WTC11 (cell line): Measurements from ENCODE around the gene PEAK1. TPM values are rescaled to one million over a fixed set of nuclear protein-coding genes. Genes with fewer than 3 reads are reported as not detected.
"Not testable (repeated sequence)": the region's sequence is repeated elsewhere in the genome, so short reads cannot be mapped to it uniquely, and the experiment has no call there.

Experiments
- ATAC-seq: fragments of 200-7000 bp; cut with Tn5 transposase; 2 replicates; pipeline ENCODE4 v1.10.0; 2021; ENCODE audit warnings: mild to moderate bottlenecking, moderate library complexity
- CTCF ChIA-PET: fragments of 300-600 bp; sonication (Branson Sonifier 250); formaldehyde crosslinking; loops from one replicate; lab custom pipeline; 2021; ENCODE audit warnings: antibody characterized with exemption; lab: Charles Lee
- POLR2A ChIA-PET: fragments of 350-600 bp; sonication (Branson Sonifier 250); formaldehyde crosslinking; loops from one replicate; lab custom pipeline; 2021; ENCODE audit warnings: antibody characterized with exemption; lab: Charles Lee
- DNase-seq: peaks from one replicate; pipeline ENCODE4 v3.0.0; 2021; ENCODE audit warnings: low spot score
- H3K27ac Mint-ChIP-seq: 2 replicates; pipeline ENCODE4 v1.8.0; 2021; ENCODE audit warnings: mixed read lengths
- H3K27me3 Mint-ChIP-seq: 2 replicates; pipeline ENCODE4 v1.8.0; 2021; ENCODE audit warnings: low read depth, mild to moderate bottlenecking, moderate library complexity, mixed read lengths
- H3K36me3 Mint-ChIP-seq: 2 replicates; pipeline ENCODE4 v1.8.0; 2021; ENCODE audit warnings: mixed read lengths
- H3K4me1 Mint-ChIP-seq: 2 replicates; pipeline ENCODE4 v1.8.0; 2022; ENCODE audit warnings: mixed read lengths
- H3K4me3 Mint-ChIP-seq: 2 replicates; pipeline ENCODE4 v1.8.0; 2021; ENCODE audit warnings: mild to moderate bottlenecking, moderate library complexity, mixed read lengths
- H3K9me3 Mint-ChIP-seq: 2 replicates; pipeline ENCODE4 v1.8.0; 2021; ENCODE audit warnings: mixed read lengths
- ATF1 ChIP-seq: sonication (generic); formaldehyde crosslinking; IDR thresholded peaks from 2 replicates; pipeline ENCODE4 v1.8.1; 2023; ENCODE audit warnings: mild to moderate bottlenecking, moderate library complexity, missing genetic modification reagents
- ATF6 ChIP-seq: sonication (generic); formaldehyde crosslinking; IDR thresholded peaks from 2 replicates; pipeline ENCODE4 v1.8.1; 2023; ENCODE audit warnings: mild to moderate bottlenecking, missing genetic modification reagents
- CBFB ChIP-seq: sonication (generic); formaldehyde crosslinking; IDR thresholded peaks from 2 replicates; pipeline ENCODE4 v1.8.1; 2022; ENCODE audit warnings: mild to moderate bottlenecking, low read depth, missing genetic modification reagents
- CDX4 ChIP-seq: fragments of 250-450 bp; sonication (Bioruptor Pico); IDR thresholded peaks from 2 replicates; pipeline ENCODE4 v1.9.0; 2021; ENCODE audit warnings: moderate library complexity, mild to moderate bottlenecking, inconsistent platforms, borderline replicate concordance
- ELF4 ChIP-seq: sonication (generic); formaldehyde crosslinking; IDR thresholded peaks from 2 replicates; pipeline ENCODE4 v1.8.1; 2022; ENCODE audit warnings: low read depth, mild to moderate bottlenecking, moderate library complexity, missing genetic modification reagents
- FOXJ3 ChIP-seq: sonication (generic); formaldehyde crosslinking; IDR thresholded peaks from 2 replicates; pipeline ENCODE4 v1.9.0; 2021; ENCODE audit warnings: missing genetic modification reagents, mild to moderate bottlenecking, borderline replicate concordance
- GTF2I ChIP-seq: fragments of 250-450 bp; sonication (Bioruptor Pico); conservative IDR thresholded peaks from 2 replicates; pipeline ENCODE4 v1.4.0; 2021; ENCODE audit warnings: mild to moderate bottlenecking
- HMGA2 ChIP-seq: fragments of 250-450 bp; sonication (Bioruptor Pico); IDR thresholded peaks from 2 replicates; pipeline ENCODE4 v1.4.0; 2021; ENCODE audit warnings: mild to moderate bottlenecking, moderate library complexity
- IRF1 ChIP-seq: sonication (generic); formaldehyde crosslinking; IDR thresholded peaks from 2 replicates; pipeline ENCODE4 v1.8.0; 2023; ENCODE audit warnings: missing genetic modification reagents
- MAX ChIP-seq: sonication (generic); formaldehyde crosslinking; IDR thresholded peaks from 2 replicates; pipeline ENCODE4 v1.8.0; 2022; ENCODE audit warnings: mild to moderate bottlenecking, missing genetic modification reagents
- NFYB ChIP-seq: sonication (generic); formaldehyde crosslinking; conservative IDR thresholded peaks from 2 replicates; pipeline ENCODE4 v1.8.0; 2022; ENCODE audit warnings: low read depth, missing genetic modification reagents
- SMAD3 ChIP-seq: sonication (generic); formaldehyde crosslinking; IDR thresholded peaks from 2 replicates; pipeline ENCODE4 v1.8.0; 2022; ENCODE audit warnings: missing genetic modification reagents, mild to moderate bottlenecking, borderline replicate concordance
- ZBTB21 ChIP-seq: sonication (generic); formaldehyde crosslinking; IDR thresholded peaks from 2 replicates; pipeline ENCODE4 v1.8.1; 2023; ENCODE audit warnings: mild to moderate bottlenecking, missing genetic modification reagents, borderline replicate concordance
- ZNF232 ChIP-seq: sonication (generic); formaldehyde crosslinking; IDR thresholded peaks from 2 replicates; pipeline ENCODE4 v1.8.0; 2022; ENCODE audit warnings: mild to moderate bottlenecking, missing genetic modification reagents
- total RNA-seq: library from RNA; stranded (reverse); gene quantifications from 3 replicates; pipeline ENCODE4 v1.2.3, GENCODE V29; 2021
- TF ChIP-seq, protein P1 (sequence below): sonication (generic); formaldehyde crosslinking; IDR thresholded peaks from 2 replicates; pipeline ENCODE4 v1.8.0; 2022; ENCODE audit warnings: mild to moderate bottlenecking, missing genetic modification reagents
- TF ChIP-seq, protein P2 (sequence below): fragments of 250-450 bp; sonication (Bioruptor Pico); IDR thresholded peaks from 2 replicates; pipeline ENCODE4 v1.8.0; 2021; ENCODE audit warnings: mild to moderate bottlenecking
- TF ChIP-seq, protein P3 (sequence below): sonication (generic); formaldehyde crosslinking; IDR thresholded peaks from 2 replicates; pipeline ENCODE4 v1.8.1; 2023; ENCODE audit warnings: mild to moderate bottlenecking, missing genetic modification reagents
- TF ChIP-seq, protein P4 (sequence below): fragments of 250-450 bp; sonication (Bioruptor Pico); IDR thresholded peaks from 2 replicates; pipeline ENCODE4 v1.9.0; 2021; ENCODE audit warnings: mild to moderate bottlenecking

PEAK1 gene
- total RNA-seq, 1 experiment from 2014 or later, result 49.0 TPM

DNA sequence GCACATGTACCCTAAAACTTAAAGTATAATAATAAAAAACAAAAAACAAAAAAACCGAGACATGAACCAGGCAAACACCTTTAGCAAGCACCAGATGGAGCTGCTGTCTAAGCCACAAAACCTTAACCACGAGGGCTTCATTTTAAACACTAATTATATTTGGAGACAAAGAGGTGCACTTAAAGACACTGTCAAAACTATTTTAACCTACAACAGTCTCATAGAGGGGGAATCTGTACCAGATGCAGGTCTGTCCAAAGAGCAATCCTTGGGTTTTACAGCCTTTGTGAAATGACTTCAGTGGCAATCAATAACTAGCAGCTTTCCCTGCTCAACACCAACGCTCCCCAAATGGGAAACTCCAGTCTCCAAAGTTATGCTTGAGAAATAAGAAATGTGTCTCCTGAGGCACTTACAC, 233.3 kb downstream of the PEAK1 start (continued):
- TF ChIP-seq ATF6 (CRISPR knock-in tag) (no peak), SMAD3 (no peak)

DNA sequence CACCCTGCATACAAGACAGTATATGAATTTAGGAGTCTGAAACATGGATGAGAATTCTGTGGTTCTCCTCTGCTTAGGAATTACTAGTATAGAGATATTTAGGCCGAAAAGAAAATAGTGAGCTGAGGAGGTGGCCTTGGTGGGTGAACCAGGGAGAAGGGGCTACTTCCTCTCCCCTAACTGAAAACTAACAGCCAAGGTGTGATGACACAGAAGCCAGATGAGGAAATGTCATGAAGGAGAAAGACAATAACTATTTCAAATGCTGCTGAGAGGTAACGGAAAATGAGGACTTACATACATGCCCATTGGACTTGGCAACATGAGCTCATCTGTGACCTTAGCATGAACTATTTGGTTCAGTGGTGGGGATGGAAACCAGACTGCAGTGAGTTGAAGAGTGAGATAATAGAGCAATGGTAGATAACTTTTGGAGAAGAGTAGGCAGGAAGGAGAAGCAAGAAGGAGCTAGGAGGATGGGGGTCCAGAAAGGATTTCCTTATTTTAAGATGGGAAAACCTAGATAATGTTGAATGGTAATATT, 234.6 kb downstream of the PEAK1 start:
- H3K4me3 Mint-ChIP-seq, result no peak overlapping the region
- no peak for TF ChIP-seq GTF2I (CRISPR knock-in tag)
- H3K9me3 Mint-ChIP-seq, result no peaks in the 10 kb centered on the region
- H3K4me1 Mint-ChIP-seq, result no peaks in the 10 kb centered on the region
- peaks cover under 1% of the 10 kb centered on the region; the same call in 1 of the 2 replicates for H3K36me3 Mint-ChIP-seq
- H3K27ac Mint-ChIP-seq, result no peak overlapping the region; the same call in 1 of the 2 replicates
- DNase-seq (no peak), ATAC-seq (no peak)
- ChIA-PET POLR2A (interaction anchor here (1.0 kb wide), 1 partner anchor 358 kb away, joined by 4 read pairs; no protein-coding TSS in a partner anchor), CTCF (interaction anchor here (0.7 to 6.1 kb wide), 7 partner anchors 66 to 357 kb away, joined by 3 to 110 read pairs (median 4); no protein-coding TSS in a partner anchor)
- no peaks in the 10 kb centered on the region for H3K27me3 Mint-ChIP-seq

- not testable (repeated sequence) for ATAC-seq
- CTCF ChIA-PET, result interaction anchor here (0.7 to 6.1 kb wide), 4 partner anchors 65 to 358 kb away, joined by 3 to 110 read pairs (median 4); no protein-coding TSS in a partner anchor
These were observed 235.6 kb downstream of the PEAK1 start for GRCh38 chr15:77184352-77184751.

DNA sequence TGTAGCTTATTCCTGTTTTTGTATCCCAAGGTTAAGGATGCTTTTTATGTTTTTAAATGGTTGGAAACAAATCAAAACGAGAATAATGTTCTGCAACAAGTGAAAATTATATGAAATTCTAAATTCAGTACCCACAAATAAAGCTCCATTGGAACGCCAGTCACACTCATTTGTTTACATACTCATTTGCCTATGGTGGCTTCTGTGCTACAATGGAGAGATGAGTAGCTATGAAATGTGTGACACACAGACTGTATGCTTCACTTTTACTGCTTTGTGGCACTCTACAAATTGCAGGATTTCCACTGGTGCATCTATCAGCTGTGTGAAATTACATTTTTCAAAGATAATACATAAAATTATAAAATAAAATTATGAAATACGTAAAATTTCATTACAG, 236.8 kb downstream of the PEAK1 start:
- DNase-seq (no peak), ATAC-seq (no peak)
- Mint-ChIP-seq H3K27me3 (no peaks in the 10 kb centered on the region), H3K4me1 (no peaks in the 10 kb centered on the region), H3K4me3 (no peak overlapping the region), H3K36me3 (peaks cover 10% of the 10 kb centered on the region), H3K9me3 (no peaks in the 10 kb centered on the region), H3K27ac (no peak overlapping the region)
- ChIA-PET CTCF (interaction anchor here (0.8 to 1.6 kb wide), 5 partner anchors 63 to 360 kb away, joined by 3 to 7 read pairs (median 4); no protein-coding TSS in a partner anchor), POLR2A (no interaction called here)
- TF ChIP-seq NFYB (CRISPR knock-in tag) (no peak), IRF1 (no peak), ZNF232 (CRISPR knock-in tag) (no peak), CBFB (CRISPR knock-in tag) (no peak), ZBTB21 (CRISPR knock-in tag) (no peak), HMGA2 (CRISPR knock-in tag) (no peak), SMAD3 (no peak), ATF1 (CRISPR knock-in tag) (no peak), FOXJ3 (CRISPR knock-in tag) (no peak), CDX4 (CRISPR knock-in tag) (no peak), MAX (no peak), ELF4 (no peak)
- TF ChIP-seq, protein P1, sequence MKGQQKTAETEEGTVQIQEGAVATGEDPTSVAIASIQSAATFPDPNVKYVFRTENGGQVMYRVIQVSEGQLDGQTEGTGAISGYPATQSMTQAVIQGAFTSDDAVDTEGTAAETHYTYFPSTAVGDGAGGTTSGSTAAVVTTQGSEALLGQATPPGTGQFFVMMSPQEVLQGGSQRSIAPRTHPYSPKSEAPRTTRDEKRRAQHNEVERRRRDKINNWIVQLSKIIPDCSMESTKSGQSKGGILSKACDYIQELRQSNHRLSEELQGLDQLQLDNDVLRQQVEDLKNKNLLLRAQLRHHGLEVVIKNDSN, result no peak
- TF ChIP-seq, protein P2, sequence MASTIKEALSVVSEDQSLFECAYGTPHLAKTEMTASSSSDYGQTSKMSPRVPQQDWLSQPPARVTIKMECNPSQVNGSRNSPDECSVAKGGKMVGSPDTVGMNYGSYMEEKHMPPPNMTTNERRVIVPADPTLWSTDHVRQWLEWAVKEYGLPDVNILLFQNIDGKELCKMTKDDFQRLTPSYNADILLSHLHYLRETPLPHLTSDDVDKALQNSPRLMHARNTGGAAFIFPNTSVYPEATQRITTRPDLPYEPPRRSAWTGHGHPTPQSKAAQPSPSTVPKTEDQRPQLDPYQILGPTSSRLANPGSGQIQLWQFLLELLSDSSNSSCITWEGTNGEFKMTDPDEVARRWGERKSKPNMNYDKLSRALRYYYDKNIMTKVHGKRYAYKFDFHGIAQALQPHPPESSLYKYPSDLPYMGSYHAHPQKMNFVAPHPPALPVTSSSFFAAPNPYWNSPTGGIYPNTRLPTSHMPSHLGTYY (CRISPR knock-in tag), result no peak
- TF ChIP-seq, protein P3, sequence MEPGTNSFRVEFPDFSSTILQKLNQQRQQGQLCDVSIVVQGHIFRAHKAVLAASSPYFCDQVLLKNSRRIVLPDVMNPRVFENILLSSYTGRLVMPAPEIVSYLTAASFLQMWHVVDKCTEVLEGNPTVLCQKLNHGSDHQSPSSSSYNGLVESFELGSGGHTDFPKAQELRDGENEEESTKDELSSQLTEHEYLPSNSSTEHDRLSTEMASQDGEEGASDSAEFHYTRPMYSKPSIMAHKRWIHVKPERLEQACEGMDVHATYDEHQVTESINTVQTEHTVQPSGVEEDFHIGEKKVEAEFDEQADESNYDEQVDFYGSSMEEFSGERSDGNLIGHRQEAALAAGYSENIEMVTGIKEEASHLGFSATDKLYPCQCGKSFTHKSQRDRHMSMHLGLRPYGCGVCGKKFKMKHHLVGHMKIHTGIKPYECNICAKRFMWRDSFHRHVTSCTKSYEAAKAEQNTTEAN (CRISPR knock-in tag), result no peak
- TF ChIP-seq, protein P4, sequence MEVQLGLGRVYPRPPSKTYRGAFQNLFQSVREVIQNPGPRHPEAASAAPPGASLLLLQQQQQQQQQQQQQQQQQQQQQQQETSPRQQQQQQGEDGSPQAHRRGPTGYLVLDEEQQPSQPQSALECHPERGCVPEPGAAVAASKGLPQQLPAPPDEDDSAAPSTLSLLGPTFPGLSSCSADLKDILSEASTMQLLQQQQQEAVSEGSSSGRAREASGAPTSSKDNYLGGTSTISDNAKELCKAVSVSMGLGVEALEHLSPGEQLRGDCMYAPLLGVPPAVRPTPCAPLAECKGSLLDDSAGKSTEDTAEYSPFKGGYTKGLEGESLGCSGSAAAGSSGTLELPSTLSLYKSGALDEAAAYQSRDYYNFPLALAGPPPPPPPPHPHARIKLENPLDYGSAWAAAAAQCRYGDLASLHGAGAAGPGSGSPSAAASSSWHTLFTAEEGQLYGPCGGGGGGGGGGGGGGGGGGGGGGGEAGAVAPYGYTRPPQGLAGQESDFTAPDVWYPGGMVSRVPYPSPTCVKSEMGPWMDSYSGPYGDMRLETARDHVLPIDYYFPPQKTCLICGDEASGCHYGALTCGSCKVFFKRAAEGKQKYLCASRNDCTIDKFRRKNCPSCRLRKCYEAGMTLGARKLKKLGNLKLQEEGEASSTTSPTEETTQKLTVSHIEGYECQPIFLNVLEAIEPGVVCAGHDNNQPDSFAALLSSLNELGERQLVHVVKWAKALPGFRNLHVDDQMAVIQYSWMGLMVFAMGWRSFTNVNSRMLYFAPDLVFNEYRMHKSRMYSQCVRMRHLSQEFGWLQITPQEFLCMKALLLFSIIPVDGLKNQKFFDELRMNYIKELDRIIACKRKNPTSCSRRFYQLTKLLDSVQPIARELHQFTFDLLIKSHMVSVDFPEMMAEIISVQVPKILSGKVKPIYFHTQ (CRISPR knock-in tag), result no peak

More at GRCh38 chr15:77184352-77184751, 235.6 kb downstream of the PEAK1 start:
- H3K9me3 Mint-ChIP-seq, H3K4me1 Mint-ChIP-seq, H3K27me3 Mint-ChIP-seq, DNase-seq, H3K36me3 Mint-ChIP-seq, POLR2A ChIA-PET, H3K4me3 Mint-ChIP-seq, H3K27ac Mint-ChIP-seq: not testable (repeated sequence)
